T-cell (primary cell): ENCODE data around the gene RFNG. TPM values are rescaled to one million over a fixed set of nuclear protein-coding genes. Genes with fewer than 3 reads are reported as not detected.

Source experiments
- ATAC-seq, 4 experiments: fragments of 200-7000 bp in 3 of 4; fragments of 150-1000 bp in 1 of 4; cut with Tn5 transposase; replicated peaks in 1 of 4; 1 replicate in 3 of 4; 2 replicates in 1 of 4; pipeline ENCODE4 v1.10.0; 2021; ENCODE audit warnings: moderate library complexity in 3 of 4, mild to moderate bottlenecking in 2 of 4, moderate number of reproducible peaks in 1 of 4
- CTCF ChIA-PET, 2 donors: fragments of 300-600 bp; sonication (Branson Sonifier 250); formaldehyde crosslinking; loops; one replicate each; lab custom pipeline; 2022; ENCODE audit warnings: antibody characterized with exemption in 2 of 2; lab: Charles Lee
- POLR2A ChIA-PET, 2 donors: fragments of 300-600 bp; sonication (Branson Sonifier 250); formaldehyde crosslinking; loops; one replicate each; lab custom pipeline; 2022; ENCODE audit warnings: antibody characterized with exemption in 2 of 2; lab: Charles Lee
- DNase-seq, 35 experiments: peaks; one replicate each; pipeline versions ENCODE4 v3.0.0 to v3.0.0-alpha.2; 2013 to 2023
- H3K27ac ChIP-seq: one replicate; pipeline ENCODE4 v1.5.1; 2013; ENCODE audit warnings: low read length
- H3K27me3 ChIP-seq, 2 experiments: replicated peaks in 1 of 2; 1 replicate in 1 of 2; 2 replicates in 1 of 2; pipeline versions ENCODE4 v1.6.1 to v1.7.0; 2013; ENCODE audit warnings: low read length in 1 of 2, mixed read lengths in 1 of 2; ENCODE audit not compliant: control insufficient read depth in 2 of 2, insufficient read depth in 2 of 2; ENCODE audit errors: extremely low read depth in 1 of 2
- H3K36me3 ChIP-seq, 2 donors: 1 replicate in 1 of 2; 2 replicates in 1 of 2; pipeline versions ENCODE4 v1.6.1 to v1.7.0; 2013; ENCODE audit warnings: low read length in 1 of 2; ENCODE audit not compliant: control insufficient read depth in 2 of 2, insufficient read depth in 1 of 2; ENCODE audit errors: extremely low read depth in 1 of 2
- H3K4me1 ChIP-seq, 2 experiments: 1 replicate in 1 of 2; 2 replicates in 1 of 2; pipeline versions ENCODE4 v1.6.1 to v1.7.0; 2013; ENCODE audit warnings: low read length in 2 of 2, mixed read lengths in 1 of 2; ENCODE audit not compliant: insufficient read depth in 2 of 2, control insufficient read depth in 1 of 2; ENCODE audit errors: extremely low read depth in 1 of 2
- H3K4me3 ChIP-seq, 2 donors: 1 replicate in 1 of 2; 2 replicates in 1 of 2; pipeline versions ENCODE4 v1.5.1 to v1.7.0; 2013; ENCODE audit warnings: mild to moderate bottlenecking in 2 of 2, low read length in 1 of 2, moderate library complexity in 1 of 2; ENCODE audit not compliant: control insufficient read depth in 1 of 2; ENCODE audit errors: extremely low read depth in 1 of 2
- H3K9me3 ChIP-seq: 2 replicates; pipeline ENCODE4 v1.7.0; 2013
- H3K27ac Mint-ChIP-seq, 2 donors: one replicate each; pipeline ENCODE4 v1.8.0; 2020 to 2021; ENCODE audit warnings: mild to moderate bottlenecking in 2 of 2, mixed read lengths in 2 of 2
- H3K27me3 Mint-ChIP-seq, 2 donors: one replicate each; pipeline ENCODE4 v1.8.0; 2021 to 2022; ENCODE audit warnings: mixed read lengths in 2 of 2
- H3K36me3 Mint-ChIP-seq: one replicate; pipeline ENCODE4 v1.8.0; 2021; ENCODE audit warnings: mixed read lengths
- H3K4me1 Mint-ChIP-seq, 3 donors: one replicate each; pipeline ENCODE4 v1.8.0; 2020 to 2022; ENCODE audit warnings: mixed read lengths in 3 of 3, mild to moderate bottlenecking in 1 of 3
- H3K4me3 Mint-ChIP-seq, 3 donors: one replicate each; pipeline ENCODE4 v1.8.0; 2020 to 2022; ENCODE audit warnings: mild to moderate bottlenecking in 3 of 3, mixed read lengths in 3 of 3, moderate library complexity in 3 of 3
- H3K9me3 Mint-ChIP-seq, 3 donors: one replicate each; pipeline ENCODE4 v1.8.0; 2020 to 2022; ENCODE audit warnings: mixed read lengths in 3 of 3
- WGBS: methylation state at CpG from one replicate; pipeline ENCODE4 v1.1.5; 2013; ENCODE audit warnings: missing lambda C conversion rate; ENCODE audit not compliant: insufficient coverage; 5-methylcytosine and 5-hydroxymethylcytosine counted together
- total RNA-seq, 35 experiments: library from RNA in 6 of 35; stranded (reverse) in 6 of 35; fragments of 120-200 nt in 1 of 35; gene quantifications; one replicate each; pipeline versions ENCODE4 v1.2.1 to v1.2.4 and lab custom pipeline; 2013 to 2026

RFNG gene
- total RNA-seq, 5 donors from 2014 or later (not counting 1 experiment from before 2014, with no cell fraction given), result 31.5 to 38.6 (median 35.2) TPM

DNA sequence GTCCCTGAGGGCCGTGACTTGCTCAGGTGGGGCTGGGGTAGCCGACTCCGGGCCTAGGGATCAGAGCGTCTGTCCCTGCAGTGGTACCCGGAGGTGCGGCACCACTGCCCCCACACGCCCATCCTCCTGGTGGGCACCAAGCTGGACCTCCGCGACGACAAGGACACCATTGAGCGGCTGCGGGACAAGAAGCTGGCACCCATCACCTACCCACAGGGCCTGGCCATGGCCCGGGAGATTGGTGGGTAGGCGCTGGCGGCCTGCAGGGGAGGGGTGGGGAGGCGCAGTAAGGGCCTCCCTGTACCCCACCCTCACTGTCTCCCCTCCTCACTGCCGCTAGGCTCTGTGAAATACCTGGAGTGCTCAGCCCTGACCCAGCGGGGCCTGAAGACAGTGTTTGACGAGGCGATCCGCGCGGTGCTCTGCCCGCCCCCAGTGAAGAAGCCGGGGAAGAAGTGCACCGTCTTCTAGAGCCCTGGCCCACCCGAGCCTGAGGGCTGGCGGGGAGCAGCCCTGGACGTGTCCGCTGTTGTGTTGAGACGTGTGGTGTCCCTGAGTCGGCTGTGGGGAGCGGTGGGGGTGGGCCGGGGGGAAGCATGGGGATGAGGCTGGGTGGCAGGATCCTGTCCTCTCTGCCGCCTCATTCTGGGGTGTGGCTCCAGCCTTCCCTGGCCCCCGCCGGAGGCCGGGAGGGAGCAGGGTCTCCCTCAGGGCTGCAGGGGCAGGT lies 18.1 kb downstream of the RFNG start:
- DNase-seq (no peak), ATAC-seq (no peak)
- no peak overlapping the region for H3K27ac ChIP-seq
- H3K4me3 ChIP-seq, result no peak overlapping the region
- Mint-ChIP-seq H3K27ac (no peak overlapping the region), H3K4me3 (peak overlapping the region in 1 of 3 donors; percentile 55), H3K9me3 (no peaks in the 10 kb centered on the region), H3K27me3 (no peaks in the 10 kb centered on the region), H3K36me3 (peaks cover 6% of the 10 kb centered on the region), H3K4me1 (peaks cover 21 to 34% (median 33%) of the 10 kb centered on the region in 3 donors)
- peaks cover 0 to 5% of the 10 kb centered on the region in 2 donors for H3K36me3 ChIP-seq
- no peaks in the 10 kb centered on the region for H3K9me3 ChIP-seq
- ChIA-PET POLR2A (interaction anchor here in 1 of 2 donors (0.5 kb wide), 1 partner anchor 111 kb away, joined by 4 read pairs; no protein-coding TSS in a partner anchor), CTCF (no interaction called here)
- WGBS, result 95% methylated on average over 19 of the region's 38 CpGs
- peaks cover 10 to 53% of the 10 kb centered on the region in 2 experiments for H3K4me1 ChIP-seq
- H3K27me3 ChIP-seq, result peaks cover 0 to 12% of the 10 kb centered on the region in 2 experiments

DNA sequence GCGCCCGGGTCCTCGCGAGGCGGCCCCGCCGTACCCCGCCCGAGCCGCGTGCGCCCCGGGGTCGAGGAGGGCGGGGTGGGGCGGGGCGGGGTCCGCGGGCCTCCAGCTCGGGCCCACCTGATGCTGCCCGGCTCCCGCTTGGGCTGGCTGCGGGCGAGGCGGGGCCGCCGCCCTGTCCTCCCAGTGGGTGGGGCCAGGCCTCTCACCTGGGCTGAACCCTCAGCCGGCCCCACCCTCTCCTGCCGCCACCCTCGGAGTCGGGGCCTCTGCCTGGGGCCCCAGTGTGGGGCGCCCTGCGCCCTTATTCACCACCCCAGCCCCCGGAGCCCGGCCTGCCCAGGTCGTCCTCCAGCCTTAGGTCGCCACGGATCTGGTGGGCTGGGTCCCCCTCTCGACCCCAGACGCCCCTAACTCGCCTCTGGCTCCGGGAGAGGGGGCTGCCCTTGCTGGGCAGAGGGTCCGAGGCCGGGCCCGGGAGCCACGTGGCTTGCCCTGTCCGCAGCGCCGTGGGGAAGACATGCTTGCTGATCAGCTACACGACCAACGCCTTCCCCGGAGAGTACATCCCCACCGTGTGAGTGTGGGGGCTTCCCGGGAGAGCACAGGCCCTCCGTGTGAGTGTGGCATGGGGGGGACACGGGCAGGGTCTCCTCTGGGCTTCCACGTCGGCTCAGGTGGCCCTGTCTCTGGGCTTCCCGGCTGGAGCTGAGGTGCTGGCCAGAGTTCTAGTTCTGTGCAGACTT lies 19.6 kb downstream of the RFNG start:
- CTCF ChIA-PET, result no interaction called here

DNA sequence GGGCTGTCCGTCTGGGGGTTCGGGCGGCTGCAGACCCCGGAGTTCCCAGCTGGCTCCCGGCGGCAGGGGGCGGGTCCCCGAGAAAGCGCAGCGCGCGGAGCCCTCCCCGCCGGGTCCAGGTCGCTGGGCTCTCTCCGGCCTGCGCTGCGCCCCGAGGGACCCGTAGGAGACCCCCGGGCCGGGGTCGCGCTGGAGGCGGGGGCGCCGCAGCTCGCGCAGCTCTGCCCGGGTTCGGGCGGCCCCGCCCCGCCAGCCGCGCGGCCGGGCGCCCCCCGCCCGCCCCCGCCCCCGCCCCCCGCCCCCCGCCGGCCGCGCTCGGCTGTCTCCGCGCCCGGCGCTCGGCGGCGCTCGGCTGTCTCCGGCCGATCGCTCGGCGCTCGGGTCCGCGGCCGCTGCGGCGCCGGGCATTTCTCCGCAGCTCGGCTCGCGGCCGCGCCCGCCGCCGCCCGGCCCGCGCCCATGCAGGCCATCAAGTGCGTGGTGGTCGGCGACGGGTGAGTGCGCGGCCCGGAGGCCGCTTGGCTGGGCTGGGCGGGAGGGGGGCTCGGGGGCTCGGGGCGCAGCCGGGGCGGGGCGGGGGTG lies 20.2 kb downstream of the RFNG start, which contains the start of gene RAC3:
RAC3 (plus strand) TSS at position 376 of the 582 bp plus-strand sequence; CDS start at position 460, 84 bp downstream.
- DNase-seq, result peak in 1 of 35 experiments; percentile 36
- H3K4me1 Mint-ChIP-seq, result peaks cover 14 to 26% (median 24%) of the 10 kb centered on the region in 3 donors
- peak within 1 kb of the TSS; percentile 77 to 87 (median 82) for H3K4me3 Mint-ChIP-seq
- CTCF ChIA-PET, result no interaction called here
- Histone ChIP-seq H3K9me3 (no peaks in the 10 kb centered on the region), H3K36me3 (peaks cover 4 to 5% of the 10 kb centered on the region in 2 donors), H3K4me3 (peak within 1 kb of the TSS; percentile 55 to 67), H3K27me3 (peaks cover 0 to 12% of the 10 kb centered on the region in 2 experiments), H3K27ac (no peak within 1 kb of the TSS), H3K4me1 (peaks cover 4 to 40% of the 10 kb centered on the region in 2 experiments)
- no peaks in the 10 kb centered on the region for H3K9me3 Mint-ChIP-seq
- no peaks in the 10 kb centered on the region for H3K27me3 Mint-ChIP-seq
- ATAC-seq, result peak; percentile 3 to 47 (median 20)
- H3K27ac Mint-ChIP-seq, result no peak within 1 kb of the TSS
- under 1% methylated on average over 74 of the region's 96 CpGs for WGBS
- H3K36me3 Mint-ChIP-seq, result peaks cover 6% of the 10 kb centered on the region
- POLR2A ChIA-PET, result no interaction called here

More for the DNA sequence above, 19.6 kb downstream of the RFNG start:
- Histone ChIP-seq H3K4me3 (peak overlapping the region in 1 of 2 donors; percentile 17), H3K27me3 (peaks cover 0 to 12% of the 10 kb centered on the region in 2 experiments), H3K9me3 (no peaks in the 10 kb centered on the region), H3K4me1 (peaks cover 8 to 47% of the 10 kb centered on the region in 2 experiments), H3K27ac (no peak overlapping the region), H3K36me3 (peaks cover 4 to 5% of the 10 kb centered on the region in 2 donors)
- ATAC-seq, result peak in 3 of 4 experiments; percentile 24 to 36 (median 29)
- no peak overlapping the region for H3K27ac Mint-ChIP-seq
- H3K36me3 Mint-ChIP-seq, result peaks cover 6% of the 10 kb centered on the region
- peak in 7 of 35 experiments; percentile 20 to 53 (median 37) for DNase-seq
- POLR2A ChIA-PET, result no interaction called here
- H3K4me1 Mint-ChIP-seq, result peaks cover 14 to 28% (median 27%) of the 10 kb centered on the region in 3 donors
- WGBS, result 14% methylated on average over 49 of the region's 59 CpGs
- peak overlapping the region; percentile 34 to 59 (median 55) for H3K4me3 Mint-ChIP-seq
- H3K27me3 Mint-ChIP-seq, result no peaks in the 10 kb centered on the region
- H3K9me3 Mint-ChIP-seq, result no peaks in the 10 kb centered on the region

DNA sequence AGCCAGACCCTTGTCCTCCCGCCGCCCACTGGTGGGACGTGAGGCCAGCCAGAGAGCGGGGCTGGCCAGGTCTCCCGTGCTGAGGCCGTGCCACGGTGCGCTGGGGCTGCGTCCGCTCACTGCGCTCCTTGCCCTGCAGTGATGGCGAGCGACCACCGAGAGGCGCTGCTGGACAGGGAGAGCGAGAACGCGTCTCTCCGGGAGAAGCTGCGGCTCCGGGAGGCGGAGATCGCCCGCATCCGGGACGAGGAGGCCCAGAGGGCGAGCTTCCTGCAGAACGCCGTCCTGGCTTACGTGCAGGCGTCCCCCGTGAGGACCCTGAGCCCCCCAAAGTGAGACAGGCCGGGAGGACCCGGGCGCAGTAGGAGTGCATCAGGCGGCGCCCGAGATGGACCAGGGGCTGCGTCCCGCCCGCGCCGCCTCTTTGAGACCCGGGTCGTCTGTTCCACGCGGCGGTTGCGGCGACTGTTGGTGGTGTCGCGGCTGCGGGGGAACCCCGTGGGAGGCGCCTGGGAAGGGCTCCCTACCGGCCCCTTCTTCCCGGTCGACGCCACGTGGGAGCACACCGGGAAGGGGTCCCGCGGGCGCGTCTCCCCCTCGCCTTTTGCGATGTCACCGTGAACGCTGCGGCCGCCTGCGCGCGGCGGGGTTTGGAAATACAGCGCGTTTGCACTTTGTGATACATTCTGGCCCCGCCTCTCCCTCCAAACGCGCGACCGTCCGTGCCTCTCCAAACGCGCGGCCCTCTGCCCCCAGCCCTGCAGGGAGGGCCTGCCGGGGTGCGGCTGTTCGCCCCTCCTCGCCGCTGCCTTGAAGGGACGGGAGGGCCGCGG lies 20.9 kb downstream of the RFNG start:
- H3K4me1 ChIP-seq, result peaks cover 2 to 33% of the 10 kb centered on the region in 2 experiments
- ChIA-PET POLR2A (interaction anchor here in 1 of 2 donors (0.5 kb wide), 1 partner anchor 33 kb away, joined by 3 read pairs; no protein-coding TSS in a partner anchor), CTCF (interaction anchor here (0.6 to 1.3 kb wide), 4 partner anchors 100 to 210 kb away, joined by 3 to 9 read pairs (median 4); no protein-coding TSS in a partner anchor)
- Mint-ChIP-seq H3K4me1 (peaks cover 13 to 23% (median 19%) of the 10 kb centered on the region in 3 donors), H3K4me3 (peak overlapping the region; percentile 77 to 87 (median 82)), H3K36me3 (peaks cover 6% of the 10 kb centered on the region), H3K27ac (no peak overlapping the region), H3K27me3 (no peaks in the 10 kb centered on the region), H3K9me3 (no peaks in the 10 kb centered on the region)
- H3K27me3 ChIP-seq, result peaks cover 0 to 12% of the 10 kb centered on the region in 2 experiments
- ATAC-seq (peak; percentile 75 to 87 (median 82)), DNase-seq (peak; percentile 52 to 90 (median 76))
- H3K27ac ChIP-seq, result no peak overlapping the region
- peak overlapping the region; percentile 55 to 67 for H3K4me3 ChIP-seq
- H3K9me3 ChIP-seq, result no peaks in the 10 kb centered on the region
- peaks cover 4% of the 10 kb centered on the region in 2 donors for H3K36me3 ChIP-seq
- under 1% methylated on average over 94 of the region's 94 CpGs for WGBS

DNA sequence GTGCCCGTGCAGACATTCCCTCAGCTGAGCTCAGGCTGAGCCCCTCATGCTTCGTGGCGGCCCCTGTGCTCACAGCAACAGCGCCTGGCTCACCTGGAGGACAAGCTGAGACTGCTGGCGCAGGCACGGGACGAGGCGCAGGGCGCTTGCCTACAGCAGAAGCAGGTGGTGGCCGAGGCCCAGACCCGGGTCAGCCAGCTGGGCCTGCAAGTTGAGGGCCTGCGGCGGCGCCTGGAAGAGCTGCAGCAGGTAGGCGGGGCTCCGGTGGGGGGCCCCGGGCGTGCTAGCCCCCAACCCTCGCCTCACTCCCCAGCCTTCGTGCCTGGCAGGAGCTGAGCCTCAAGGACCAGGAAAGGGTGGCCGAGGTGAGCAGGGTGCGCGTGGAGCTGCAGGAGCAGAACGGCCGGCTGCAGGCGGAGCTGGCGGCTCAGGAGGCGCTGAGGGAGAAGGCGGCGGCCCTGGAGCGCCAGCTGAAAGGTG lies 21.6 kb downstream of the RFNG start:
- no peaks in the 10 kb centered on the region for H3K27me3 Mint-ChIP-seq
- peaks cover 2 to 33% of the 10 kb centered on the region in 2 experiments for H3K4me1 ChIP-seq
- peaks cover 2% of the 10 kb centered on the region for H3K36me3 Mint-ChIP-seq
- no peak overlapping the region for H3K27ac ChIP-seq
- peaks cover 0 to 12% of the 10 kb centered on the region in 2 experiments for H3K27me3 ChIP-seq
- H3K9me3 Mint-ChIP-seq, result no peaks in the 10 kb centered on the region
- no peaks in the 10 kb centered on the region for H3K9me3 ChIP-seq
- POLR2A ChIA-PET, result no interaction called here
- DNase-seq (no peak), ATAC-seq (no peak)
- H3K4me3 ChIP-seq, result no peak overlapping the region
- peaks cover 0 to 7% of the 10 kb centered on the region in 2 donors for H3K36me3 ChIP-seq
- H3K4me1 Mint-ChIP-seq, result peaks cover 7 to 18% (median 12%) of the 10 kb centered on the region in 3 donors
- H3K4me3 Mint-ChIP-seq, result peak overlapping the region in 2 of 3 donors; percentile 54 to 87
- CTCF ChIA-PET, result interaction anchor here in 1 of 2 donors (1.3 kb wide), 1 partner anchor 116 kb away, joined by 3 read pairs; no protein-coding TSS in a partner anchor
- H3K27ac Mint-ChIP-seq, result no peak overlapping the region
- WGBS, result 79% methylated on average over 27 of the region's 31 CpGs
